ENCODE results near the gene CELA2B.
A peak's percentile ranks its signal among the peaks of the same experiment; 100 is the strongest.
"Not testable (repeated sequence)": the region's sequence is repeated elsewhere in the genome, so short reads cannot be mapped to it uniquely, and the experiment has no call there.

The CELA2B gene

GRCh38 chr1:15501208-15502032 is 25.5 kb downstream of the CELA2B start:
- DNase-seq = peak; percentile 14

GRCh38 chr1:15504436-15504835 is 28.5 kb downstream of the CELA2B start:
- DNase-seq = no peak

- DNase-seq = no peak
Observed at GRCh38 chr1:15506831-15507230, 30.9 kb downstream of the CELA2B start.

- DNase-seq = no peak
Observed at GRCh38 chr1:15507278-15507677, 31.4 kb downstream of the CELA2B start.

GRCh38 chr1:15508700-15509487 is 33.0 kb downstream of the CELA2B start:
- DNase-seq = no peak

- no peak for DNase-seq
Observed at GRCh38 chr1:15509586-15509985, 33.7 kb downstream of the CELA2B start.

GRCh38 chr1:15510611-15511405 is 34.9 kb downstream of the CELA2B start:
- no peak for DNase-seq

- DNase-seq = no peak
Observed at GRCh38 chr1:15513192-15513591, 37.3 kb downstream of the CELA2B start.

GRCh38 chr1:15513919-15514318 is 38.0 kb downstream of the CELA2B start:
- no peak for DNase-seq

- DNase-seq = not testable (repeated sequence)
Observed at GRCh38 chr1:15514557-15514956, 38.7 kb downstream of the CELA2B start.

GRCh38 chr1:15515022-15515663 is 39.2 kb downstream of the CELA2B start:
- no peak for DNase-seq

- DNase-seq = no peak
Observed at GRCh38 chr1:15519625-15520024, 43.7 kb downstream of the CELA2B start.

- not testable (repeated sequence) for DNase-seq
Observed at GRCh38 chr1:15521206-15521906, 45.5 kb downstream of the CELA2B start.

- no peak for DNase-seq
Observed at GRCh38 chr1:15522551-15522950, 46.6 kb downstream of the CELA2B start.

GRCh38 chr1:15523104-15524020 is 47.5 kb downstream of the CELA2B start:
- no peak for DNase-seq

- DNase-seq = no peak
Observed at GRCh38 chr1:15524021-15524282, 48.0 kb downstream of the CELA2B start, which contains the start of gene CASP9. Gene CASP9, minus strand, starts transcription at chr1:15524215. Its CDS starts 15 bp downstream, at chr1:15524200.

GRCh38 chr1:15524283-15525049 is 48.6 kb downstream of the CELA2B start:
- peak; percentile 98 for DNase-seq

GRCh38 chr1:15525050-15526020 is 49.4 kb downstream of the CELA2B start:
- DNase-seq = peak; percentile 51

- DNase-seq = no peak
Observed at GRCh38 chr1:15526021-15526489, 50.2 kb downstream of the CELA2B start.
